T follicular helper cell (primary cell): ENCODE data around the gene FBXO10.
"Not testable (repeated sequence)": the region's sequence is repeated elsewhere in the genome, so short reads cannot be mapped to it uniquely, and the experiment has no call there.

Experiments used
- DNase-seq: peaks from one replicate; pipeline ENCODE4 v3.0.0-alpha.2; 2020; ENCODE audit warnings: low read depth
- total RNA-seq, 2 experiments: gene quantifications; one replicate each; lab custom pipeline; 2026; lab: John Stamatoyannopoulos, UW

FBXO10 gene
- 1.8 to 4.1 reads per million in 2 experiments for total RNA-seq

- DNase-seq = peak; percentile 19
Observed at GRCh38 chr9:37575921-37576721, at the start of gene FBXO10. Gene FBXO10 (minus strand): TSS chr9:37576380. CDS start chr9:37541768, 34,612 bp downstream.

GRCh38 chr9:37625758-37626147 is 49.6 kb upstream of the FBXO10 start:
- DNase-seq = no peak

- DNase-seq = no peak
Observed at GRCh38 chr9:37625036-37625757, 49.0 kb upstream of the FBXO10 start.

- DNase-seq = no peak
Observed at GRCh38 chr9:37624073-37624472, 47.9 kb upstream of the FBXO10 start.

- no peak for DNase-seq
Observed at GRCh38 chr9:37623267-37623666, 47.1 kb upstream of the FBXO10 start.

GRCh38 chr9:37622462-37622861 is 46.3 kb upstream of the FBXO10 start:
- DNase-seq = no peak

GRCh38 chr9:37621273-37622121 is 45.3 kb upstream of the FBXO10 start:
- DNase-seq = no peak

GRCh38 chr9:37620396-37620795 is 44.2 kb upstream of the FBXO10 start:
- no peak for DNase-seq

- no peak for DNase-seq
Observed at GRCh38 chr9:37619806-37620205, 43.6 kb upstream of the FBXO10 start.

- no peak for DNase-seq
Observed at GRCh38 chr9:37618817-37619216, 42.6 kb upstream of the FBXO10 start.

GRCh38 chr9:37617832-37618231 is 41.7 kb upstream of the FBXO10 start:
- no peak for DNase-seq

GRCh38 chr9:37617161-37617560 is 41.0 kb upstream of the FBXO10 start:
- no peak for DNase-seq

GRCh38 chr9:37611961-37612360 is 35.8 kb upstream of the FBXO10 start:
- DNase-seq = no peak

- no peak for DNase-seq
Observed at GRCh38 chr9:37611014-37611413, 34.8 kb upstream of the FBXO10 start.

GRCh38 chr9:37609735-37610397 is 33.7 kb upstream of the FBXO10 start:
- DNase-seq = no peak

GRCh38 chr9:37608250-37608649 is 32.1 kb upstream of the FBXO10 start:
- DNase-seq = no peak

- DNase-seq = no peak
Observed at GRCh38 chr9:37604296-37604695, 28.1 kb upstream of the FBXO10 start.

GRCh38 chr9:37602817-37603216 is 26.6 kb upstream of the FBXO10 start:
- no peak for DNase-seq

- DNase-seq = not testable (repeated sequence)
Observed at GRCh38 chr9:37602061-37602460, 25.9 kb upstream of the FBXO10 start.

- DNase-seq = no peak
Observed at GRCh38 chr9:37596504-37596903, 20.3 kb upstream of the FBXO10 start.

GRCh38 chr9:37593883-37594448 is 17.8 kb upstream of the FBXO10 start:
- DNase-seq = no peak
